ENCODE measurements around the gene LSM4. TPM values are rescaled to one million over a fixed set of nuclear protein-coding genes. Genes with fewer than 3 reads are reported as not detected.

Gene LSM4
- total and polyA plus RNA-seq, 9 donors = 38.3 to 121 (median 71.4) TPM

GRCh38 chr19:18281082-18282020 lies 41.5 kb downstream of the LSM4 start, which contains the start of gene JUND:
JUND (minus strand) TSS chr19:18281622; CDS start chr19:18281484, 138 bp downstream.
- TF ChIP-seq POLR2A (IDR thresholded peaks at IDR 0.05) (peak; percentile 97), EP300 (IDR thresholded peaks at IDR 0.05) (peak; percentile 95), CTCF (IDR thresholded peaks at IDR 0.05) (peak in 1 of 3 donors; percentile 32)
- H3K27ac ChIP-seq = peak within 1 kb of the TSS; percentile 99 to 100
- H3K9me3 ChIP-seq = no peaks in the 10 kb centered on the region
- H3K36me3 ChIP-seq = no peaks in the 10 kb centered on the region
- H3K4me1 ChIP-seq (ENCODE audit: insufficient read depth) = peaks cover 16% of the 10 kb centered on the region
- intact Hi-C loops (cut with DNase I) = loop anchor here in 3 of 4 donors (2.0 kb wide), 2 partner anchors 23 to 41 kb away; partner anchors contain the start of gene LSM4 (in 2 of the 3)
- WGBS, 3 donors = 0 to 1% (median 1%) methylated on average over 81 to 138 of the region's 138 CpGs
- peak within 1 kb of the TSS; percentile 93 for H3K4me3 ChIP-seq
- DNase-seq = peak; percentile 98 to 99 (median 99)
- no peaks in the 10 kb centered on the region for H3K27me3 ChIP-seq

GRCh38 chr19:18280247-18281081 lies 42.4 kb downstream of the LSM4 start:
- Histone ChIP-seq H3K4me3 (peak overlapping the region; percentile 93), H3K27me3 (no peaks in the 10 kb centered on the region), H3K9me3 (no peaks in the 10 kb centered on the region), H3K27ac (peak overlapping the region; percentile 99), H3K36me3 (no peaks in the 10 kb centered on the region), H3K4me1 (ENCODE audit: insufficient read depth) (peaks cover 13% of the 10 kb centered on the region)
- intact Hi-C loops (cut with DNase I) = loop anchor here in 3 of 4 donors (2.0 kb wide), 2 partner anchors 24 to 42 kb away; partner anchors contain the start of gene LSM4 (in 2 of the 3)
- TF ChIP-seq EP300 (IDR thresholded peaks at IDR 0.05) = no peak
- peak in 1 of 3 donors; percentile 12 for TF ChIP-seq CTCF (IDR thresholded peaks at IDR 0.05)
- peak; percentile 63 for TF ChIP-seq POLR2A (IDR thresholded peaks at IDR 0.05)
- WGBS, 3 donors = 0 to 2% (median 1%) methylated on average over 83 to 111 of the region's 111 CpGs
- DNase-seq = peak; percentile 72 to 88 (median 81)

GRCh38 chr19:18279516-18280246 lies 43.2 kb downstream of the LSM4 start:
- DNase-seq = peak; percentile 89 to 94 (median 92)
- Histone ChIP-seq H3K27ac (peak overlapping the region; percentile 99), H3K36me3 (no peaks in the 10 kb centered on the region), H3K9me3 (no peaks in the 10 kb centered on the region), H3K4me1 (ENCODE audit: insufficient read depth) (peaks cover 12% of the 10 kb centered on the region), H3K4me3 (peak overlapping the region; percentile 93), H3K27me3 (no peaks in the 10 kb centered on the region)
- intact Hi-C loops (cut with DNase I) = loop anchor here (2.0 to 10.0 kb wide), 5 partner anchors 25 to 138 kb away; partner anchors contain the start of genes LSM4 (in 3 of the 4) and SSBP4 (in 3 of the 4)
- 1% methylated on average over 55 of the region's 55 CpGs for WGBS, 3 donors
- TF ChIP-seq EP300 (IDR thresholded peaks at IDR 0.05) = no peak
- peak; percentile 62 to 91 (median 83) for TF ChIP-seq CTCF (IDR thresholded peaks at IDR 0.05)
- TF ChIP-seq POLR2A (IDR thresholded peaks at IDR 0.05) = peak; percentile 74

Measured in ovary (tissue), 9 donors.